GM15510 (cell line): ENCODE data around the gene CDKAL1.

Experiments used
- POLR2A ChIP-seq: IDR thresholded peaks from 3 replicates; pipeline ENCODE4 v1.6.1; 2011; ENCODE audit warnings: borderline replicate concordance; ENCODE audit not compliant: insufficient read length; ENCODE audit errors: extremely low read depth

CDKAL1 gene

GRCh38 chr6:20827798-20828197 is 293.5 kb downstream of the CDKAL1 start:
- no peak for TF ChIP-seq POLR2A

- no peak for TF ChIP-seq POLR2A
Measured at GRCh38 chr6:20830576-20830975, 296.3 kb downstream of the CDKAL1 start.

- no peak for TF ChIP-seq POLR2A
Measured at GRCh38 chr6:20833881-20834515, 299.7 kb downstream of the CDKAL1 start.

- TF ChIP-seq POLR2A, result no peak
Measured at GRCh38 chr6:20835315-20836010, 301.2 kb downstream of the CDKAL1 start.

GRCh38 chr6:20837189-20837588 is 302.9 kb downstream of the CDKAL1 start:
- TF ChIP-seq POLR2A, result no peak

- TF ChIP-seq POLR2A, result no peak
Measured at GRCh38 chr6:20838113-20838512, 303.9 kb downstream of the CDKAL1 start.

- no peak for TF ChIP-seq POLR2A
Measured at GRCh38 chr6:20839630-20840029, 305.4 kb downstream of the CDKAL1 start.

- TF ChIP-seq POLR2A, result no peak
Measured at GRCh38 chr6:20840675-20841074, 306.4 kb downstream of the CDKAL1 start.

- no peak for TF ChIP-seq POLR2A
Measured at GRCh38 chr6:20841806-20842205, 307.5 kb downstream of the CDKAL1 start.

GRCh38 chr6:20845592-20845991 is 311.3 kb downstream of the CDKAL1 start:
- no peak for TF ChIP-seq POLR2A

GRCh38 chr6:20846602-20847028 is 312.4 kb downstream of the CDKAL1 start:
- TF ChIP-seq POLR2A, result no peak

GRCh38 chr6:20847904-20848303 is 313.6 kb downstream of the CDKAL1 start:
- TF ChIP-seq POLR2A, result no peak

GRCh38 chr6:20850686-20851416 is 316.6 kb downstream of the CDKAL1 start:
- TF ChIP-seq POLR2A, result no peak

GRCh38 chr6:20851795-20852194 is 317.5 kb downstream of the CDKAL1 start:
- TF ChIP-seq POLR2A, result no peak

GRCh38 chr6:20853828-20854227 is 319.6 kb downstream of the CDKAL1 start:
- no peak for TF ChIP-seq POLR2A

- TF ChIP-seq POLR2A, result no peak
Measured at GRCh38 chr6:20856681-20857288, 322.5 kb downstream of the CDKAL1 start.

- TF ChIP-seq POLR2A, result no peak
Measured at GRCh38 chr6:20861481-20861880, 327.2 kb downstream of the CDKAL1 start.
